ENCODE measurements around the gene TCTN1. TPM values are rescaled to one million over a fixed set of nuclear protein-coding genes. Genes with fewer than 3 reads are reported as not detected.
A peak's percentile ranks its signal among the peaks of the same experiment; 100 is the strongest.

TCTN1 gene
- total RNA-seq, 1 donor, result 46.3 TPM

DNA sequence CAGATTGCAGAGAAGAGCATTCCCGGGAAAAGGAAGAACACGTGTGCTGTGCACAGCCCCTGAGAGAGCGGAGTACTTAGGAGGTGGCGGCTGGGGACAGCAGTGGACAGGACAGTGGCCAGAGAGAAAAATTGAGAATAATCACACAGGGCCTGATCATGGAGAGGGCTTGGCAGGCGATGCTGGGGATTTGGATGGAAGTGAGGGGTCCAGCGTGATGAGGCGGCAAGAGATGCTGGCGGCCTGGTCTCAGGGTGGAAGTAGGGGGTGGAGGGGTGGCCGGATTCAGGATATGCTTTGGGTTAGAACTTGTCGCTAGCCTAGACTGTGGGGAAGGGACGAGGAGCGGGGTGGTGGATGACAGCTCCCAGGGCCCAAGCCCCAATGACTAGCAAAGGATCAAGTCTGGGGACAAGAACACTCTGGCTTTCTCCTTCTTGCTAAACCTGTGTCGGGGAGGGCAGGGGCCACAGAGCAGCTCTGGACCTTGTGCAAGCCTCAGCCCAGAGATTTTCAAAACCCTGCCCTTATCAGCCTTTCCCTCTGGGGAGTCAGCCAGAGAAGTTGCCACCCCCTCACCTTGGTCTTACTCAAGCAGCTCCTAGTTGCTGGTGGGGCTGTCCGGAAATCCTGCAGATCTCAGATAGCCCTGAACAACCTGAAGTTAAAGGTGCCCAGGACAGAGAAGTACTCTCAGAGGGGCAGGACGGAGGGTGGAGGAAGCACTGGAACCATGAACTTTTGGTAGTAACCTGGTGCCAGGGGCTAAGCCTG is 73.7 kb downstream of the TCTN1 start:
- H3K4me3 ChIP-seq (ENCODE audit: low read depth, low read length), result no peak overlapping the region
- DNase-seq (ENCODE audit: low read depth), result peak; percentile 3
- TF ChIP-seq, protein P1, sequence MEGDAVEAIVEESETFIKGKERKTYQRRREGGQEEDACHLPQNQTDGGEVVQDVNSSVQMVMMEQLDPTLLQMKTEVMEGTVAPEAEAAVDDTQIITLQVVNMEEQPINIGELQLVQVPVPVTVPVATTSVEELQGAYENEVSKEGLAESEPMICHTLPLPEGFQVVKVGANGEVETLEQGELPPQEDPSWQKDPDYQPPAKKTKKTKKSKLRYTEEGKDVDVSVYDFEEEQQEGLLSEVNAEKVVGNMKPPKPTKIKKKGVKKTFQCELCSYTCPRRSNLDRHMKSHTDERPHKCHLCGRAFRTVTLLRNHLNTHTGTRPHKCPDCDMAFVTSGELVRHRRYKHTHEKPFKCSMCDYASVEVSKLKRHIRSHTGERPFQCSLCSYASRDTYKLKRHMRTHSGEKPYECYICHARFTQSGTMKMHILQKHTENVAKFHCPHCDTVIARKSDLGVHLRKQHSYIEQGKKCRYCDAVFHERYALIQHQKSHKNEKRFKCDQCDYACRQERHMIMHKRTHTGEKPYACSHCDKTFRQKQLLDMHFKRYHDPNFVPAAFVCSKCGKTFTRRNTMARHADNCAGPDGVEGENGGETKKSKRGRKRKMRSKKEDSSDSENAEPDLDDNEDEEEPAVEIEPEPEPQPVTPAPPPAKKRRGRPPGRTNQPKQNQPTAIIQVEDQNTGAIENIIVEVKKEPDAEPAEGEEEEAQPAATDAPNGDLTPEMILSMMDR (IDR thresholded peaks at IDR 0.05; ENCODE audit: insufficient read depth, low read length), result no peak

DNA sequence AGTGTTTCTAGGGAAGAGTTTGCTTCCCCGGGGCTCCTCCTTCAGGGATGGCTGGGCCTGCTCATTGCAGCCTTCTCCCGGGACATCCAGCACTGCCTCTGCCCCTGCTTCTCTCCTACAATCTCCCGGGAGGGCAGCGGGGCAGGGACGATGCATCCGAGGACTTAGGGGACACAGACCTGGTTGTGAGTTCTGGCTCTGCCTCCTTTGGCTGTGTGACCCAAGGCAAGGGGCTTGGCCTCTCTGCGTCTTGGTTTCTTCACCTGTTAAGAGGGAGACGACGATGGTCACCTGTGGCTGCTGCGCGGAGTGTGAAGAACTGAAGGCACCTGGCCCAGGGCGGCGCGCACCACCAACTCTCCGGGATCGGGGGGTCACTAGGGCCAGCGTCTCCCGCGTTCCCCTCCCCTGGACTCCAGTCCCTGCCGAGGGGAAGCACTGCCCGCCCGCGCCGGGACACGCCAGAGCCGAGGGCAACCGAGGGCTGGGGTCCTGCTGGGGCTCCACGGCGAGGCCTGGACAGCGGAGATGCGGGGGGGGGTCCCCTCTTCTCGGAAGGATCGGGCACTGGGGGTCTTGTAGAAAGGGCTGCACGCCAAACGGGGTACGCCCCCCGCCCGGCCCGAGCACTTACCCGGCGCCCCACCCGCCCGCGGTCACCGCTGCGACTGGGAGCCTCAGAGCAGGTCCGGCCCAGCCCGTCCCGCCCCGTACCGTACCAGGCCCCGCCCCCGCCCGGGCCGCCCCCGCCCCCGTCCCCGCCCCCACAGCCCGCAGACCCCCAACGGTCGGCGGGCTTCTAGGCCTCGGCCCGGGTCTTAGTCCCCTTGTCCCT is 74.7 kb downstream of the TCTN1 start, which contains the start of gene HVCN1:
Gene HVCN1, minus strand, starts transcription at position 670 of the 835 bp plus-strand sequence. CDS start 5,870 bp downstream, outside the sequence.
- peak within 1 kb of the TSS; percentile 59 for H3K4me3 ChIP-seq (ENCODE audit: low read depth, low read length)

DNA sequence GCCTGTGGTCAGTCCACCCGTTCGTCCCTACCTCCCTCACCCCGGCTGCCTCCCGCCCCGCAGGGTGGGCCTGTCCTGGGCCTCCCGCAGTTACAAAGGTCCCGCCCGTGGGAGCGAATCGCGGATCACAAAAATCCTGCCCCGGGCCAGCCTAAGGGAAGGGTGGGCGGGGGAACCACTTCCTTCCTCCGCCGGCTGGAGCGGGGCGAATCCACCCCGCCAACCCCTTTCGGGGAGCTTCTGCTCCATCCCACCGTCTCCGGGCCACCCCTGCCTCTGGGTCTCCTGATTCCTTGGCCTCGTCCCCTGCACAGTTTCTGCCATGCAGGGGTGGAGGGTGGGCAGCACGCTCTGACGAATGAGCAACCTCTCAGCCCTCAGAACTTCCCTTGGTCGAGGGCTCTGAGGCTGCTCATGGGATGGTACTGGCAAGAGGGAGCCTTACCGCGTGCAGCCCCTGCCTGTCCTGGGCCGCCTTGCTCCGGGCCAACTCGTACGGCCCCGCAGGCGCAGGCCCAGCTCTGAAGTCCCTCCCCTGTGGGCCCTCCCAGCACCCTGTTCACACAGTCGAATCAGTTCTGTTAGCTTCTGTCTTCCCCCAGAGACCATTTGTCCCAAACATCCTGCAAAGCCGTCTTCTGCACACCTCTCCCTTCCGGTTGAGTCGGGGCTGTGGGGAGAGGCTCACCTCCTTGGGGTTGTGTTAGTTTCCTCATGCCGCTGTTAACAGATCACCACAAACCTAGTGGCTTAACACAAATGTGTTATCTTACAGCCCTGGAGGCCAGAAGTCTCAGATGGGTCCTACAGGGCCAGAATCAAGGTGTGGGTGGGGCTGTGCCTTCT is 75.6 kb downstream of the TCTN1 start:
- peak; percentile 7 for DNase-seq (ENCODE audit: low read depth)
- TF ChIP-seq, protein P1 (IDR thresholded peaks at IDR 0.05; ENCODE audit: insufficient read depth, low read length), result no peak
- peak overlapping the region; percentile 59 for H3K4me3 ChIP-seq (ENCODE audit: low read depth, low read length)

More for the DNA sequence above, 74.7 kb downstream of the TCTN1 start, which contains the start of gene HVCN1:
- TF ChIP-seq, protein P1 (IDR thresholded peaks at IDR 0.05; ENCODE audit: insufficient read depth, low read length), result no peak
- DNase-seq (ENCODE audit: low read depth), result no peak

DNA sequence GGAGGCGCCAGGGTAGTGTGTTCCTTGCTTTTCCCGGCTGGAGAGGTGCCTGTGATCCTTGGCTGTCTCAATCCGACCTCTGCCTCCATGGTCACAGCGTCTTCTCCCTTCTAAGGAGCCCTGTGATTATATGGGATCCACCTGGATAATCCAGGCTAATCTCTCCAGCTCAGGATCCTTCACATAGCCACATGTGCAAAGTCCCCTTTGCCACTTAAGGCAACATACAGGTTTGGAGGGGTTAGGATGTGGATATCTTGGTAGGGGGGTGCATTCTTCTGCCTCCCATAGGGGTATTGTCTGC is 76.2 kb downstream of the TCTN1 start:
- DNase-seq (ENCODE audit: low read depth), result no peak
- TF ChIP-seq, protein P1 (IDR thresholded peaks at IDR 0.05; ENCODE audit: insufficient read depth, low read length), result no peak
- H3K4me3 ChIP-seq (ENCODE audit: low read depth, low read length), result no peak overlapping the region

DNA sequence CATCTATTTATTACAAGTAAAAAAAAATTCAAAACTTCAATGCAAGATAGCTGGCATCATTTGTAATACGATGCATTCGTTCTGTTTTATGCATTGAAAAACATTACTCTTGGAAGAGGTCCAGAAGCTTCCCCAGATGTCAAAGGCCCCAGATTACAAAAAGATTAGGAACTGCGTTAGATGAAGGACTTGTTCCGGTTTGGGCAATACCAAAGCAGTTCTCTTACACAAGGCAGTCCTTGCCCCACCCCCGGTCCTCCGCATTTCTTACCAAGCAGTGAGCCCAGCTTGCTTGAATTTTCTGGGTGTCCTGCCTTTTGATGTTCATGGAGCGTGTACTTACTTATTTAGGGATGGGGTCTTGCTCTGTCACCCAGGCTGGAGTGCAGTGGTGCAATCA is 79.8 kb downstream of the TCTN1 start:
- no peak for DNase-seq (ENCODE audit: low read depth)
- H3K4me3 ChIP-seq (ENCODE audit: low read depth, low read length), result no peak overlapping the region
- TF ChIP-seq, protein P1 (IDR thresholded peaks at IDR 0.05; ENCODE audit: insufficient read depth, low read length), result no peak

DNA sequence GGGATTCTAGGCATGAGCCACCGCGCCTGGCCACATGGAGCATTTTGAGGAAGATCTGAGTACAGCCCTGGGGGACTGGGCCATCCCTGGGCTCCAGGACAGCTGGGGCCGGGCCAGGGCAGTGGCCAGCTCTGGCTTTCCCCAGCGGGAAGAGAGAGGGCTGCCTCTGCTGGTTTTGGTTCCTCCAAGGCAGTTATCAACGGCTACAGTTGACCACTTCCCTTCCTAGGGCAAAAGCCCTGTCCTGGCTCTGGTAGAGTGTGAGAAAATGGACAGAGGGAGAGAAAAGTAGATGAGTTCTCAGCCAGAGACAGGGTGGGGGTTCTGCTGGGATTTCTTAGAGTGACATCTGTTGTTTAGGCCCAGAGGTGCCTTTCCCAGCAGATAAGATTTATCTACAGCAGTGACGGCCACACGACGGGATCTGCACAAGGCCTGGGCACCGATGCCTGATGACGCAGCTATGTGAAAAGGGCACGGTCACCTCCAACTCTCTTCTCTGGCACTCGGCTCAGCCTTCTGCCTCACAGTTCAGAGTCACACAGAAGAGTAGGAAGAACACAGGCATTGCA is 80.5 kb downstream of the TCTN1 start:
- no peak overlapping the region for H3K4me3 ChIP-seq (ENCODE audit: low read depth, low read length)
- TF ChIP-seq, protein P1 (IDR thresholded peaks at IDR 0.05; ENCODE audit: insufficient read depth, low read length), result no peak
- DNase-seq (ENCODE audit: low read depth), result no peak

Measured in fibroblast of the aortic adventitia (primary cell).